Measurements from ENCODE around the gene GSDMA. TPM values are rescaled to one million over a fixed set of nuclear protein-coding genes. Genes with fewer than 3 reads are reported as not detected.
A peak's percentile ranks its signal among the peaks of the same experiment; 100 is the strongest.

Gene GSDMA
- polyA plus RNA-seq, 3 donors: not detected

- DNase-seq: no peak
- Histone ChIP-seq H3K9ac (ENCODE audit: insufficient read depth, low read length, poor library complexity, severe bottlenecking) (no peak overlapping the region), H4K20me1 (ENCODE audit: insufficient read depth, low read length) (peaks cover 11% of the 10 kb centered on the region), H3K27me3 (ENCODE audit: control insufficient read depth in 2 of 2, insufficient read depth in 2 of 2, low read length in 2 of 2) (no peaks in the 10 kb centered on the region), H3K4me2 (replicated peaks; ENCODE audit: extremely low read depth, low read length, poor library complexity, severe bottlenecking) (no peak overlapping the region), H2AFZ (ENCODE audit: insufficient read depth, low read depth, low read length, poor library complexity, severe bottlenecking) (no peak overlapping the region), H3K36me3 (replicated peaks in 1 of 2; ENCODE audit: control insufficient read depth in 1 of 2, insufficient read depth in 2 of 2, low read length in 2 of 2) (peaks cover 20 to 37% of the 10 kb centered on the region in 2 donors), H3K4me3 (replicated peaks in 1 of 3; ENCODE audit: low read depth in 2 of 3, low read length in 3 of 3) (no peak overlapping the region), H3K9me3 (replicated peaks in 1 of 2; ENCODE audit: control insufficient read depth in 1 of 2, insufficient read depth in 1 of 2, low read length in 2 of 2) (no peaks in the 10 kb centered on the region), H3K27ac (ENCODE audit: low read depth in 1 of 2, low read length in 2 of 2) (peak overlapping the region in 1 of 2 donors; percentile 12), H3K4me1 (ENCODE audit: control insufficient read depth in 1 of 2, insufficient read depth in 2 of 2, low read length in 2 of 2) (peaks cover 49 to 69% of the 10 kb centered on the region in 2 donors), H3K79me2 (ENCODE audit: insufficient read depth, low read length) (peaks cover 31% of the 10 kb centered on the region)
- 98% methylated on average over 3 of the region's 3 CpGs for WGBS (ENCODE audit: insufficient coverage)
- Mint-ChIP-seq H3K27ac (peak overlapping the region in 1 of 7 donors; percentile 50), H3K4me3 (no peak overlapping the region), H3K9me3 (no peaks in the 10 kb centered on the region), H3K4me1 (peaks cover 64% of the 10 kb centered on the region), H3K36me3 (peaks cover 24 to 40% of the 10 kb centered on the region in 2 donors), H3K27me3 (ENCODE audit: low read depth in 3 of 3) (peaks cover 0 to 2% (median 0%) of the 10 kb centered on the region in 3 donors)
- intact Hi-C loops (cut with micrococcal nuclease): loop anchor here in 1 of 2 donors (10.0 kb wide), 1 partner anchor 60 kb away; the partner anchor contains the start of gene PSMD3
- no peak for TF ChIP-seq CTCF (IDR thresholded peaks at IDR 0.05)
Measured at GRCh38 chr17:39924691-39925055, 38.1 kb upstream of the GSDMA start.

DNA sequence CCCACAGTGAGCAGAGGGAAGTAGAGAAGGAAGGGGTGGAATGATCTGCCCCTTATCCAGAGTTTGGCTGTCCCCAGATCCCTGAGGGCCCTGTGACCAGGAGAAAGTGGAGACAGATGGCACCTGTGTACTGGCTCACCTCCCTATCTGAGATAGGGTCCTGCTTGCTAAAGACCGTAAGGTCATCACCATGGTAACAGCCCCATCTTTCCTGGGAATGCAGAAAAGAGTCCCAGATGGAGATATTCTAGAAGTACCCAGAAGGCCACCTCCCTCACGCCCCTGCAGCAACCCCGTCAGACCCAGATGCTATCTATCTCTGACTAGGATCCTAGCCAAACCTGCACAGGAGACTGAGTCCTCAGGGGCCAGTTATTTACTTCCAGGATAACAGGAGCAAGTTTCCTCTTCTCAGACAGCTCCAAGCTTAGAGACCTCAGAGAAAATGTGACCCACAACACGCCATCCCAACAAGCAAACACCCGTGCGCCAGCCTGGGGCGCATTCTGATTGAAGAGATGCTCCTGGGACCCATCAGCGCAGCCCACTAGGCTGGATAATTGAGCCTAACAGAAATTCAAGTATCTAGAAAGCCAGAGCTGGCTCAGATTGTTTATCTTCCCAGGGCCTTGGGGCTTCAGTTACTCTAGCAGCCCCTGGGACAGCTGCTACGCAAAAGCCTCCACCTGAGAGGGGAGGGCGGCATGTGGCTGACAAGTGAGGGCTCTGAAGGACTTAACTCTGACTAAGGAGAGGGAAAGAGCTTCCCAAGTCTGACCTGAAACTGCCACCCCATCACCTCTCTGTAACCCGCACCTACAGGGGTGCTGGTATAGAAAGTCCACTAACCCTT, 37.3 kb upstream of the GSDMA start:
- no peak overlapping the region for H3K9ac ChIP-seq (ENCODE audit: insufficient read depth, low read length, poor library complexity, severe bottlenecking)
- WGBS (ENCODE audit: insufficient coverage): 95% methylated on average over 9 of the region's 11 CpGs
- H3K4me2 ChIP-seq (replicated peaks; ENCODE audit: extremely low read depth, low read length, poor library complexity, severe bottlenecking): no peak overlapping the region
- H4K20me1 ChIP-seq (ENCODE audit: insufficient read depth, low read length): peaks cover 11% of the 10 kb centered on the region
- H3K27ac ChIP-seq (ENCODE audit: low read depth in 1 of 2, low read length in 2 of 2): no peak overlapping the region
- intact Hi-C loops (cut with micrococcal nuclease): loop anchor here (2.0 to 10.0 kb wide), 2 partner anchors 55 to 59 kb away; partner anchors contain the start of gene PSMD3 (in 2 of the 2)
- no peak overlapping the region for H3K4me3 Mint-ChIP-seq
- peaks cover 18 to 37% of the 10 kb centered on the region in 2 donors for H3K36me3 ChIP-seq (replicated peaks in 1 of 2; ENCODE audit: control insufficient read depth in 1 of 2, insufficient read depth in 2 of 2, low read length in 2 of 2)
- DNase-seq: no peak
- H3K4me1 ChIP-seq (ENCODE audit: control insufficient read depth in 1 of 2, insufficient read depth in 2 of 2, low read length in 2 of 2): peaks cover 49 to 71% of the 10 kb centered on the region in 2 donors
- peaks cover 0 to 2% (median 0%) of the 10 kb centered on the region in 7 donors for H3K9me3 Mint-ChIP-seq
- H3K27ac Mint-ChIP-seq: peak overlapping the region in 1 of 7 donors; percentile 14
- H3K4me1 Mint-ChIP-seq: peaks cover 65% of the 10 kb centered on the region
- peaks cover 24 to 35% of the 10 kb centered on the region in 2 donors for H3K36me3 Mint-ChIP-seq
- no peak overlapping the region for H2AFZ ChIP-seq (ENCODE audit: insufficient read depth, low read depth, low read length, poor library complexity, severe bottlenecking)
- H3K79me2 ChIP-seq (ENCODE audit: insufficient read depth, low read length): peaks cover 31% of the 10 kb centered on the region
- H3K9me3 ChIP-seq (replicated peaks in 1 of 2; ENCODE audit: control insufficient read depth in 1 of 2, insufficient read depth in 1 of 2, low read length in 2 of 2): no peaks in the 10 kb centered on the region
- H3K4me3 ChIP-seq (replicated peaks in 1 of 3; ENCODE audit: low read depth in 2 of 3, low read length in 3 of 3): no peak overlapping the region
- peaks cover 0 to 2% (median 0%) of the 10 kb centered on the region in 3 donors for H3K27me3 Mint-ChIP-seq (ENCODE audit: low read depth in 3 of 3)
- TF ChIP-seq CTCF (IDR thresholded peaks at IDR 0.05): no peak
- H3K27me3 ChIP-seq (ENCODE audit: control insufficient read depth in 2 of 2, insufficient read depth in 2 of 2, low read length in 2 of 2): no peaks in the 10 kb centered on the region

Measured in CD14-positive monocyte (primary cell).